Neutrophil (primary cell): ENCODE measurements around the gene HNRNPA3.
A peak's percentile ranks its signal among the peaks of the same experiment; 100 is the strongest.

Experiments
- H3K27ac ChIP-seq: fragments of 200-600 bp; sonication (generic); 2 replicates; pipeline ENCODE4 v1.5.1; 2016; ENCODE audit warnings: mild to moderate bottlenecking, moderate library complexity
- H3K27me3 ChIP-seq: fragments of 200-600 bp; sonication (generic); 2 replicates; pipeline ENCODE4 v1.6.0; 2016; ENCODE audit warnings: mild to moderate bottlenecking
- H3K36me3 ChIP-seq: fragments of 200-600 bp; sonication (generic); 2 replicates; pipeline ENCODE4 v1.5.1; 2017
- H3K4me1 ChIP-seq, 2 experiments: fragments of 200-600 bp in 1 of 2; sonication (generic) in 1 of 2; 1 replicate in 1 of 2; 2 replicates in 1 of 2; pipeline versions ENCODE4 v1.5.1 to v1.6.1; 2013 to 2016; ENCODE audit warnings: low read depth in 1 of 2, low read length in 1 of 2, mild to moderate bottlenecking in 1 of 2, moderate library complexity in 1 of 2; ENCODE audit not compliant: control insufficient read depth in 1 of 2, insufficient read depth in 1 of 2
- H3K4me3 ChIP-seq, 2 experiments: fragments of 200-600 bp in 1 of 2; sonication (generic) in 1 of 2; 1 replicate in 1 of 2; 2 replicates in 1 of 2; pipeline ENCODE4 v1.5.1; 2013 to 2016; ENCODE audit warnings: low read depth in 1 of 2, low read length in 1 of 2, mild to moderate bottlenecking in 1 of 2, moderate library complexity in 1 of 2
- H3K9me3 ChIP-seq: fragments of 200-600 bp; sonication (generic); 2 replicates; pipeline ENCODE4 v1.5.1; 2016
- CTCF ChIP-seq: fragments of 200-600 bp; sonication (generic); IDR thresholded peaks from 2 replicates; pipeline ENCODE4 v1.5.1; 2016; ENCODE audit warnings: antibody characterized with exemption

HNRNPA3 gene

GRCh38 chr2:177212106-177212890 lies at the start of gene HNRNPA3:
TSS of gene HNRNPA3 (plus strand) at chr2:177212794. CDS start at chr2:177212800, 6 bp downstream.
- Histone ChIP-seq H3K27ac (peak within 1 kb of the TSS; percentile 95), H3K36me3 (peaks cover 21% of the 10 kb centered on the region), H3K4me3 (peak within 1 kb of the TSS; percentile 90 to 94), H3K27me3 (no peaks in the 10 kb centered on the region), H3K9me3 (no peaks in the 10 kb centered on the region), H3K4me1 (peaks cover 25 to 34% of the 10 kb centered on the region in 2 experiments)
- TF ChIP-seq CTCF = peak; percentile 41

GRCh38 chr2:177164131-177164530 lies 48.5 kb upstream of the HNRNPA3 start:
- Histone ChIP-seq H3K4me3 (no peak overlapping the region), H3K36me3 (no peaks in the 10 kb centered on the region), H3K27me3 (peaks cover 11% of the 10 kb centered on the region), H3K27ac (no peak overlapping the region), H3K4me1 (peaks cover 22% of the 10 kb centered on the region in 2 experiments), H3K9me3 (no peaks in the 10 kb centered on the region)
- TF ChIP-seq CTCF = no peak

DNA sequence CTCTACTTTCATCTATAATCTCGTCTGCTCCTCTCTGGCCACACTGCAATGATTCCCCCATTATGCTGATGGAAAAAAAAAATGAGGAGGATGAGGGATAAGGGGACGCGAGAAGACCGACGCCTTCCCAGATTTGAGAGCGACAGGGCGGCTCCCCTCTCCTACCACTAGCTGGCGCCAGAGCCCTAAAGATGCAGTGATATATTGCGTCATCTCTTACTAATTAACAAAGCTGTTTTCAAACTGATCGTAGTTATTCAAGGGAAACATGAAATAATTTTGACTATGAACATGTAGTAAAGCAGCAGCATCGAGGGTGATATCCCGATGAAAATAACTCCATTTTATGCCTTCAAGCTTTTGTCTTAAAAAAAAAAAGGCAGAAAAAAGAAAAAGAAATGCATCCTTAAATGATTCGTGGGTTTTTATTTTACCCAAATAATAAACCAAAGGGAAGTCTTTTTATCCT lies 48.0 kb upstream of the HNRNPA3 start:
- Histone ChIP-seq H3K27ac (peak overlapping the region; percentile 79), H3K27me3 (peaks cover 11% of the 10 kb centered on the region), H3K4me1 (peaks cover 22% of the 10 kb centered on the region in 2 experiments), H3K9me3 (no peaks in the 10 kb centered on the region), H3K36me3 (no peaks in the 10 kb centered on the region), H3K4me3 (peak overlapping the region; percentile 33 to 49)
- peak; percentile 96 for TF ChIP-seq CTCF

DNA sequence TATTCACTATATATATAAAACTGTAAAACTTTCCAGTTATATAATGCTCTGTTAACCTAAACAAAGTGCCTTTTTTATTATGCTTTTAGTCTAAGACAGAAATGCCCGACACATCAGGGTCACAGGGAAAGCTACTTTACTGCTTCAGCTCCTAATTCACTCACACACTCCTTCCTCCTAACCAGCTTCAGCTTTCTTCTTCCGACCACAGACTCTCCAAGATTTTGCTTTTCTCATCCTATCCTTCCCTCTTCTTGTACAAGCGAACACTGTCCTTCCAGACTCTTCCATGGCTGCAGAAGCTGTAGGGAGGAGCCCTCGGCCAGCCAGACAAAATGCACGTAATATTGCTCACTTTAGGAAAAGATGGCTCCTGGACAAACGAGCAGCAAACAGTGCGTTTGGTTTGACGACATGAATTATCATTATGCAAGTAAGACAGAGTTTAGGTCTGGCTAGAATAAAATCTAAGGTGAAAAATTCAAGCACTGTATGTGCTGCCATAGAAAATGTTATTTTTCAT lies 47.5 kb upstream of the HNRNPA3 start:
- Histone ChIP-seq H3K36me3 (no peaks in the 10 kb centered on the region), H3K27me3 (peaks cover 11% of the 10 kb centered on the region), H3K27ac (peak overlapping the region; percentile 79)

More for the DNA sequence above, 47.5 kb upstream of the HNRNPA3 start:
- H3K4me3 ChIP-seq = peak overlapping the region; percentile 33 to 49
- no peaks in the 10 kb centered on the region for H3K9me3 ChIP-seq
- no peak for TF ChIP-seq CTCF
- peaks cover 22% of the 10 kb centered on the region in 2 experiments for H3K4me1 ChIP-seq
